Measurements from ENCODE around the gene UNG.

Gene UNG

GRCh38 chr12:109098651-109099050, 1.3 kb downstream of the UNG start:
- H3K4me3 ChIP-seq (ENCODE audit: low read depth, low read length), result peak overlapping the region; percentile 87
- DNase-seq (ENCODE audit: low read depth), result no peak
- TF ChIP-seq CTCF (IDR thresholded peaks at IDR 0.05; ENCODE audit: control insufficient read depth, extremely low read depth, insufficient read depth), result no peak

- no peak for DNase-seq (ENCODE audit: low read depth)
- TF ChIP-seq CTCF (IDR thresholded peaks at IDR 0.05; ENCODE audit: control insufficient read depth, extremely low read depth, insufficient read depth), result no peak
- H3K4me3 ChIP-seq (ENCODE audit: low read depth, low read length), result peak overlapping the region; percentile 87
Measured at GRCh38 chr12:109099431-109100020, 2.1 kb downstream of the UNG start.

- DNase-seq (ENCODE audit: low read depth), result no peak
- H3K4me3 ChIP-seq (ENCODE audit: low read depth, low read length), result no peak overlapping the region
- TF ChIP-seq CTCF (IDR thresholded peaks at IDR 0.05; ENCODE audit: control insufficient read depth, extremely low read depth, insufficient read depth), result no peak
Measured at GRCh38 chr12:109100741-109101140, 3.3 kb downstream of the UNG start.

- TF ChIP-seq CTCF (IDR thresholded peaks at IDR 0.05; ENCODE audit: control insufficient read depth, extremely low read depth, insufficient read depth), result no peak
- DNase-seq (ENCODE audit: low read depth), result no peak
- no peak overlapping the region for H3K4me3 ChIP-seq (ENCODE audit: low read depth, low read length)
Measured at GRCh38 chr12:109102491-109102890, 5.1 kb downstream of the UNG start.

GRCh38 chr12:109105176-109105575, 7.8 kb downstream of the UNG start:
- H3K4me3 ChIP-seq (ENCODE audit: low read depth, low read length), result no peak overlapping the region
- TF ChIP-seq CTCF (IDR thresholded peaks at IDR 0.05; ENCODE audit: control insufficient read depth, extremely low read depth, insufficient read depth), result no peak
- DNase-seq (ENCODE audit: low read depth), result no peak

- TF ChIP-seq CTCF (IDR thresholded peaks at IDR 0.05; ENCODE audit: control insufficient read depth, extremely low read depth, insufficient read depth), result no peak
- H3K4me3 ChIP-seq (ENCODE audit: low read depth, low read length), result no peak overlapping the region
Measured at GRCh38 chr12:109109746-109110350, 12.5 kb downstream of the UNG start.

GRCh38 chr12:109110988-109111495, 13.6 kb downstream of the UNG start:
- H3K4me3 ChIP-seq (ENCODE audit: low read depth, low read length), result no peak overlapping the region
- DNase-seq (ENCODE audit: low read depth), result no peak
- TF ChIP-seq CTCF (IDR thresholded peaks at IDR 0.05; ENCODE audit: control insufficient read depth, extremely low read depth, insufficient read depth), result no peak

More at GRCh38 chr12:109109746-109110350, 12.5 kb downstream of the UNG start:
- no peak for DNase-seq (ENCODE audit: low read depth)

All from LNCaP clone FGC (cell line).